GM12878 (cell line): ENCODE data around the gene ALKBH8. TPM values are rescaled to one million over a fixed set of nuclear protein-coding genes. Genes with fewer than 3 reads are reported as not detected.

Experiments used
- ATAC-seq: fragments of 200-7000 bp; cut with Tn5 transposase; 3 replicates; pipeline ENCODE4 v1.9.1; 2020; ENCODE audit warnings: mild to moderate bottlenecking, moderate library complexity
- BruUV-seq: library from RNA; stranded (reverse); fragments of 400-500 nt; replicated peaks from 2 replicates; lab custom pipeline; 2021; lab: Mats Ljungman, UMichigan
- CTCF ChIA-PET: fragments of 300-600 bp; sonication (Branson Sonifier 250); formaldehyde crosslinking; extraction: SDS; loops from one replicate; lab custom pipeline; 2021; ENCODE audit warnings: inconsistent platforms; lab: Yijun Ruan, JAX
- POLR2A ChIA-PET: fragments of 350-600 bp; formaldehyde crosslinking; extraction: SDS; loops from one replicate; lab custom pipeline; 2021; ENCODE audit warnings: inconsistent platforms; lab: Charles Lee
- RAD21 ChIA-PET: fragments of 300-600 bp; sonication (Branson Sonifier 250); formaldehyde crosslinking; loops from one replicate; lab custom pipeline; 2023; ENCODE audit warnings: antibody characterized with exemption; ENCODE audit not compliant: unreplicated experiment; lab: Charles Lee
- SMC1A ChIA-PET: fragments of 300-600 bp; sonication (Branson Sonifier 250); formaldehyde crosslinking; loops from one replicate; lab custom pipeline; 2023; ENCODE audit not compliant: unreplicated experiment, uncharacterized antibody; lab: Charles Lee
- DNase-seq: peaks from one replicate; pipeline ENCODE4 v3.0.0-alpha.2; 2011; ENCODE audit warnings: low read depth, low spot score
- FAIRE-seq: peaks from 3 replicates; lab custom pipeline; 2011; peaks lifted over from hg19 to GRCh38; lab: Jason Lieb, UNC
- H2AFZ ChIP-seq: 2 replicates; pipeline ENCODE4 v1.6.0; 2011; ENCODE audit warnings: low read depth, low read length, control low read depth; ENCODE audit not compliant: control insufficient read depth
- H3K27ac ChIP-seq: 2 replicates; pipeline ENCODE4 v1.5.1; 2011; ENCODE audit warnings: control low read depth; ENCODE audit not compliant: control insufficient read depth, insufficient read depth
- H3K27me3 ChIP-seq, 2 experiments: replicated peaks in 1 of 2; 2 replicates each; pipeline versions ENCODE4 v1.6.0 to v1.6.1; 2011; ENCODE audit warnings: low read length in 1 of 2; ENCODE audit not compliant: control insufficient read depth in 2 of 2, insufficient read depth in 2 of 2
- H3K36me3 ChIP-seq, 2 experiments: 2 replicates each; pipeline ENCODE4 v1.5.1; 2011; ENCODE audit warnings: low read length in 1 of 2; ENCODE audit not compliant: control insufficient read depth in 2 of 2, insufficient read depth in 2 of 2
- H3K4me1 ChIP-seq: 2 replicates; pipeline ENCODE4 v1.6.1; 2011; ENCODE audit warnings: mild to moderate bottlenecking, low read length, moderate library complexity, mixed read lengths; ENCODE audit not compliant: control insufficient read depth, insufficient read depth
- H3K4me2 ChIP-seq: 2 replicates; pipeline ENCODE4 v1.6.0; 2011; ENCODE audit warnings: control low read depth; ENCODE audit not compliant: control insufficient read depth, insufficient read depth
- H3K4me3 ChIP-seq: fragments of 200-600 bp; sonication (generic); 2 replicates; pipeline ENCODE4 v1.5.1; 2016
- H3K79me2 ChIP-seq: 2 replicates; pipeline ENCODE4 v1.6.0; 2011; ENCODE audit warnings: low read length; ENCODE audit not compliant: control insufficient read depth, insufficient read depth
- H3K9ac ChIP-seq: 2 replicates; pipeline ENCODE4 v1.8.0; 2011; ENCODE audit warnings: low read length, control low read depth, mixed read lengths; ENCODE audit not compliant: control insufficient read depth, insufficient read depth
- H3K9me3 ChIP-seq: replicated peaks from 3 replicates; pipeline ENCODE4 v1.5.1; 2011; ENCODE audit warnings: mild to moderate bottlenecking, low read length; ENCODE audit not compliant: control insufficient read depth, insufficient read depth
- H4K20me1 ChIP-seq: 2 replicates; pipeline ENCODE4 v1.6.0; 2011; ENCODE audit not compliant: control insufficient read depth, insufficient read depth
- FOXM1 ChIP-seq: IDR thresholded peaks from 2 replicates; pipeline ENCODE4 v1.6.1; 2012; ENCODE audit warnings: low read depth, mild to moderate bottlenecking, inconsistent platforms, low read length, moderate library complexity
- HDGF ChIP-seq: fragments of 450-650 bp; IDR thresholded peaks from 2 replicates; pipeline ENCODE4 v1.6.1; 2016; ENCODE audit warnings: antibody characterized with exemption
- JUNB ChIP-seq: IDR thresholded peaks from 2 replicates; pipeline ENCODE4 v1.6.1; 2016; ENCODE audit warnings: antibody characterized with exemption, mild to moderate bottlenecking
- KAT2A ChIP-seq: conservative IDR thresholded peaks from 2 replicates; pipeline ENCODE4 v1.6.1; 2011; ENCODE audit warnings: low read depth, low read length; ENCODE audit not compliant: control insufficient read depth
- MEF2B ChIP-seq: fragments of 450-650 bp; IDR thresholded peaks from 2 replicates; pipeline ENCODE4 v1.6.1; 2018; ENCODE audit warnings: mild to moderate bottlenecking, moderate library complexity; ENCODE audit not compliant: partially characterized antibody, poor library complexity, severe bottlenecking
- NBN ChIP-seq: fragments of 450-650 bp; IDR thresholded peaks from 2 replicates; pipeline ENCODE4 v1.6.1; 2016
- NFXL1 ChIP-seq: fragments of 450-650 bp; IDR thresholded peaks from 2 replicates; pipeline ENCODE4 v1.6.1; 2017; ENCODE audit warnings: antibody characterized with exemption, mild to moderate bottlenecking, borderline replicate concordance
- PBX3 ChIP-seq: IDR thresholded peaks from 2 replicates; pipeline ENCODE4 v1.6.1; 2011; ENCODE audit warnings: mild to moderate bottlenecking, low read depth, low read length, moderate library complexity; ENCODE audit not compliant: insufficient replicate concordance
- PML ChIP-seq: IDR thresholded peaks from 2 replicates; pipeline ENCODE4 v1.6.1; 2012; ENCODE audit warnings: low read length, inconsistent platforms
- POU2F2 ChIP-seq: IDR thresholded peaks from 3 replicates; pipeline ENCODE4 v1.6.1; 2011; ENCODE audit warnings: low read depth, mild to moderate bottlenecking, low read length, borderline replicate concordance
- RCOR1 ChIP-seq: conservative IDR thresholded peaks from 2 replicates; pipeline ENCODE4 v1.6.1; 2012; ENCODE audit warnings: low read depth, low read length, improper control_type of control experiment
- RELA ChIP-seq: fragments of 450-650 bp; IDR thresholded peaks from 2 replicates; pipeline ENCODE4 v1.8.0; 2014; ENCODE audit warnings: borderline replicate concordance; ENCODE audit not compliant: partially characterized antibody
- RELB ChIP-seq: fragments of 450-650 bp; IDR thresholded peaks from 2 replicates; pipeline ENCODE4 v1.6.1; 2017; ENCODE audit warnings: low read depth, mild to moderate bottlenecking, moderate library complexity
- SMARCA5 ChIP-seq: fragments of 450-650 bp; IDR thresholded peaks from 2 replicates; pipeline ENCODE4 v1.6.1; 2017; ENCODE audit warnings: mild to moderate bottlenecking
- SREBF1 ChIP-seq: IDR thresholded peaks from 2 replicates; pipeline ENCODE4 v1.6.1; 2012; ENCODE audit warnings: mild to moderate bottlenecking, low read length
- SUPT20H ChIP-seq: IDR thresholded peaks from 2 replicates; pipeline ENCODE4 v1.6.1; 2011; ENCODE audit warnings: low read depth, mild to moderate bottlenecking, low read length, moderate library complexity, borderline replicate concordance; ENCODE audit not compliant: control insufficient read depth
- TCF12 ChIP-seq: IDR thresholded peaks from 2 replicates; pipeline ENCODE4 v1.6.1; 2011; ENCODE audit warnings: low read depth, mild to moderate bottlenecking, low read length
- WRNIP1 ChIP-seq: IDR thresholded peaks from 2 replicates; pipeline ENCODE4 v1.6.1; 2011; ENCODE audit warnings: low read depth, low read length, improper control_type of control experiment, borderline replicate concordance
- YBX1 ChIP-seq: fragments of 450-650 bp; IDR thresholded peaks from 2 replicates; pipeline ENCODE4 v1.6.1; 2016; ENCODE audit warnings: antibody characterized with exemption
- ZNF207 ChIP-seq: fragments of 450-650 bp; IDR thresholded peaks from 2 replicates; pipeline ENCODE4 v1.6.1; 2014; ENCODE audit warnings: antibody characterized with exemption, mild to moderate bottlenecking, borderline replicate concordance
- WGBS: methylation state at CpG from one replicate; pipeline ENCODE4 v1.1.6; 2016; ENCODE audit warnings: low lambda C conversion rate; ENCODE audit not compliant: insufficient replicate concordance, insufficient coverage; ENCODE audit errors: missing lambda C conversion rate; 5-methylcytosine and 5-hydroxymethylcytosine counted together
- in situ Hi-C: fragments of 300-500 bp; cut with MboI; formaldehyde crosslinking; loops from 9 replicates; pipeline ENCODE4 v1.14.3; 2018; ENCODE audit warnings: mixed read lengths
- intact Hi-C: fragments of 100-400 bp; cut with micrococcal nuclease; formaldehyde crosslinking; loops from one replicate; pipeline ENCODE4 v1.14.2; 2022; ENCODE audit not compliant: unreplicated experiment
- polyA plus RNA-seq, 11 experiments: library from polyadenylated mRNA; depleted of rRNA in 4 of 11; unstranded in 6 of 11; stranded (reverse) in 5 of 11; fragments of >200 nt; fragmentation: Nextera tagmentation in 4 of 11; fragmentation: Illumina TruSeq in 1 of 11; extraction: Ambion mirVana in 4 of 11; extraction: Trizol in 1 of 11; gene quantifications; 1 replicate in 1 of 11; 2 replicates in 10 of 11; pipeline versions ENCODE4 v1.2.1 to v1.2.3, GENCODE V29; 2011 to 2016; ENCODE audit warnings: inconsistent platforms in 2 of 11, missing spikeins in 2 of 11, low read depth in 1 of 11
- total RNA-seq, 4 experiments: library from RNA; depleted of rRNA in 3 of 4; stranded (reverse); fragments of >200 nt in 3 of 4; fragmentation: Illumina TruSeq in 1 of 4; extraction: Trizol in 1 of 4; gene quantifications; 2 replicates each; pipeline versions ENCODE4 v1.2.1 to v1.2.3, GENCODE V29; 2013 to 2021

ALKBH8 gene
- total and polyA plus RNA-seq, 10 of the 15 experiments (the other 5 are each of a cell fraction or from before 2014, with no cell fraction given): 4.6 to 13.1 (median 9.5) TPM

- no peak for ATAC-seq
- in situ Hi-C loops: no loop called here
- H3K36me3 ChIP-seq: no peaks in the 10 kb centered on the region
These were observed 39.3 kb downstream of the ALKBH8 start for GRCh38 chr11:107526197-107526596.

More at GRCh38 chr11:107526197-107526596, 39.3 kb downstream of the ALKBH8 start:
- no peak for DNase-seq
- 92% methylated on average over 3 of the region's 3 CpGs for WGBS
- FAIRE-seq: no peak
- TF ChIP-seq SMARCA5 (no peak), FOXM1 (no peak), NFXL1 (no peak), PML (no peak), KAT2A (no peak), MEF2B (no peak), RELA (no peak), HDGF (no peak), SUPT20H (no peak), RELB (no peak), ZNF207 (no peak), WRNIP1 (no peak), RCOR1 (no peak), TCF12 (no peak), SREBF1 (no peak), PBX3 (no peak), JUNB (no peak), YBX1 (no peak), POU2F2 (no peak), NBN (no peak)
- CTCF ChIA-PET: no interaction called here
- H3K9me3 ChIP-seq: no peaks in the 10 kb centered on the region
- no peaks in the 10 kb centered on the region for H3K79me2 ChIP-seq
- intact Hi-C loops: no loop called here
- no peak overlapping the region for H3K27ac ChIP-seq
- RAD21 ChIA-PET: no interaction called here
- no peak overlapping the region for H2AFZ ChIP-seq
- no peak overlapping the region for H3K4me2 ChIP-seq
- POLR2A ChIA-PET: no interaction called here
- no peak overlapping the region for H3K9ac ChIP-seq
- no peaks in the 10 kb centered on the region for H3K4me1 ChIP-seq
- no peaks in the 10 kb centered on the region for H3K27me3 ChIP-seq
- no peak overlapping the region for H3K4me3 ChIP-seq
- no peaks in the 10 kb centered on the region for H4K20me1 ChIP-seq
- SMC1A ChIA-PET: no interaction called here
- BruUV-seq: no TSS peak
